CD4-positive, alpha-beta T cell treated with Interleukin-6 for 4 hours (primary cell): ENCODE data around the gene FBXO17.
"Not testable (repeated sequence)": the region's sequence is repeated elsewhere in the genome, so short reads cannot be mapped to it uniquely, and the experiment has no call there.

ENCODE experiments used
- DNase-seq: peaks from one replicate; pipeline ENCODE4 v3.0.0-alpha.2; 2020; ENCODE audit warnings: mixed read lengths

FBXO17 gene, protein sequence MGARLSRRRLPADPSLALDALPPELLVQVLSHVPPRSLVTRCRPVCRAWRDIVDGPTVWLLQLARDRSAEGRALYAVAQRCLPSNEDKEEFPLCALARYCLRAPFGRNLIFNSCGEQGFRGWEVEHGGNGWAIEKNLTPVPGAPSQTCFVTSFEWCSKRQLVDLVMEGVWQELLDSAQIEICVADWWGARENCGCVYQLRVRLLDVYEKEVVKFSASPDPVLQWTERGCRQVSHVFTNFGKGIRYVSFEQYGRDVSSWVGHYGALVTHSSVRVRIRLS

DNA sequence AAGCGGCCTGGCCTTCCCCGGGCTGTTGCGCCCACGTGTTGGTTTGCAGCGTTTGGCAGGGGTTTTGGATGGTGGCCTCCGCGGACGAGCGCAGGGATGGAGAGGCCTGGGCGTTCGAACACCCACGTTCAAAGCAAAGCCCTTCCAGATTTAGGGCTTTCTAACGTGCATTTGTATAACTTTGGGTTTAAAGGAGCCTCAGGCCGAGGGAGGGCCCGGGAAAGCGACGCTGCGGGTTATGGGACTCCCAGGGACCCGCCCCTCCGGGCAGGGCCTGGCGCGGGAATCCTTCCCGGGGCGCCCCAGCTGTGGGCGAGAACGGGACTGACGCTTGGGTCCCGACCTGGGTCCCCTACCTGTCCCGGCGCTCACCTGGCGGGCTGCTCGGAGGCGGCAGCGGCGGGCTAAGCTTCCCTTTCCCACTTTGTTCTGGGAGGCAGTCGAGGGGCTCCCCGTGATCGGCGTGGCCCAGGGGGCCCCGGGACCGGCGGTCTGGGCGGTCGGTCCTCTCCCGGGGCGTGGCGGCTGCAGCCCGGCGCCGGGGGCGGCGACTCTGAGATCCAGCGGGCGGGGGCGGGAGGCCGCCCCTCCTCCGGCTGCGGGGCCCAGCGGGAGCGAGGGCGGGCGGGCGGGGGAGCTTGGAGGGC, at the start of gene FBXO17:
TSS of gene FBXO17 (minus strand) at position 529 of the 647 bp plus-strand sequence. CDS start 25,423 bp downstream, outside the sequence.
- DNase-seq, result no peak

DNA sequence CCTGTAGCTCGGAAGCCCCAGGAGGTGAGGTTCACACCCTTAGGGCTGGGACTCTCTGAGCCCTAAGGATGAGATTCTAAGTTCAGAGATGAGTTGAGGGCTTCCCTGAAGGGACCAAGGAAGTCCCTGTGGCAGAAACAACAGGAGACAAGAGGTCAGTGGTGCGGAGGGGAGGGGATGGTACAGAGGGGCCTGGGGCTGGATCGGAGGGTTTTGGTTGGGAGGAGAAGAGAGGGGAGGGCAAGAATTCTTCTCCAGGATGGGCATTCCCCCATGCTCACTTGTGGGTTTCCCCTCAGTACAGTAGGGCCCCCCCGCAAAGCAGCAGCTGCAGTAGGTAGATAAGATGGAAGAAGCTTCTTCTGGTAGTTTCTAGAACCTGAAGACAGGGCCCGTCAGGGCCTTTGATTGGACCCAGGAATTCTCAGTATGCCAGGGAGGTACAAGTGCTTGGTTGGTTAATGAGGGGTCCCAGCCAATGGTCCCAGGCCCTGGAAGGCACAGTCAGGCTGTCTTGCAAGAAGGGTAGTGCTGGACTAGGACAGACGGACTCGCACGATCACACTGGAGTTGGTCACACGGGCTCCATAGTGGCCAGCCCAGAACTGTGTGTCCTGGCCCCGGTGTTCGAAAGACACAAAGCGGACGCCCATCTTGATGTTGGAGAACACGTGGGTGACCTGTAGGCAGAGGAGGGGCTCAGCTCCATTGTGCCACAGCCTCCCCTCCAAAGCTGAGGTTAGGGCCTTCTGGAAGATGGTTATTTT, 49.5 kb upstream of the FBXO17 start:
- no peak for DNase-seq

GRCh38 chr19:39021063-39021462, 45.5 kb upstream of the FBXO17 start:
- no peak for DNase-seq

DNA sequence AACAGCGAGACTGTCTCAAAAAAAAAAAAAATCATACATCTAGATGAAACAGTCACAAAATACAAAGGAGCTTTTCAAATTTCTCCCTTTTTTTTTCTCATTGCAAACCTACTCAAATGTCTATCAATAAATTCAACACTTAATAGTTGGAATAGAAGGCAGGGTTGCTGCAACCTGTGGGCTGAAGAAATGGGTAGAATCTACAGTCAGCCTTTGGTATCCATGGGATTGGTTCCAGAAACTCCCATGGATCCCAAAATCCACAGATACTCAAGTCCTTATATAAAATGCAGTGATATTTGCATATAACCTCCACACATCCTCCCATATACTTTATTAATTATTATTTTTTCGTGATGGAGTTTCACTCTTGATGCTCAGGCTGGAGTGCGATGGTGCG, 42.1 kb upstream of the FBXO17 start:
- DNase-seq, result no peak

GRCh38 chr19:39017026-39017425, 41.5 kb upstream of the FBXO17 start:
- no peak for DNase-seq

DNA sequence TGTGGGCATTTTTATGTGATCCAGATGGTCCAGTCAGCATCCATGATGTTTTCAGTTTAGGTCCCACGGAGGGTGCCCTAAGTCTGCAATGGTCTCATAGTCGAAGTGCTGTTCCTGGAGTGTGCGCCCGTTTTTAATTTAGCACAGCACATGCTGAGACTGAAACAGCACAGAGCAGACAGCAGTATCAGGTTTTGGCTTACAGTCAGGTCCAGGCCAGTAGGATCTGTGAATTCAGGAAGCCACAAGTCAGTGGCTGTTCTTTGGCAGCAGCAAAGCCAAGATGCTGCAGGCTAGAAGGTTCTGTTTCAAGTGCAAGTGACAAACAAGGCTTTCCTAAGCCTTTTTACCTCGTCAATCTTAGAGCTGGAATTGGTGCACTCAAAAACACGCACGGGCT, 38.5 kb upstream of the FBXO17 start:
- DNase-seq, result no peak

DNA sequence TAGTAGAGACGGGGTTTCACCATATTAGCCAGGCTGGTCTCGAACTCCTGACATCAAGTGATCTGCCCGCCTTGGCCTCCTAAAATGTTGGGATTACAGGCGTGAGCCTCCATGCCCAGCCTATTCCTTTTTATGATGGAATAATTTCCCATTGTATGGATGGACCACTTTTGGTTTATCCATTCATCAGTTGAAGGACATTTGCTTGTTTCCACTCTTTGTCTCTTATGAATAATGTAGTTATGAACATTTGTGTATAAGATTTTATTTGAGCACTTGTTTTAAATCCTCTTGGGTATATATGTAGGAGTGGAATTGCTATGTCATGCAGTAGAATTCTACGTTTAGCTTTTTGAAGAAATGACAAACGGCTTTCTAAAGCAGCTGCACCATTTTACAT, 33.5 kb upstream of the FBXO17 start:
- DNase-seq, result no peak

DNA sequence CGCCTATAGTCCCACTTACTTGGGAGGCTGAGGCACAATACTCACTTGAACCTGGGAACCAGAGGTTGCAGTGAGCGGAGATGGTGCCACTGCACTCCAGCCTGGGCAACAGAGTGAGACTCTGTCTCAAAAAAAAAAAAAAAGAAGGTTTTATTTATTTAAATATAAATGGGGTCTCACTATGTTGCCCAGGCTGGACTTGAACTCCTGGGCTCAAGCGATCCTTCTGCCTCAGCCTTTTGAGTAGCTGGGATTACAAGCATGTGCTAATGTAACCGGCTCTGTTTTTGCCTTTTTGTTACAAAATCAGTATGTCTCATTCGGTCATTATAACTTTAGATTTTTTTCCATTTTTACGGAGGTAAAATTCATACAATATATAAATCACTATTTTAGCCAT, 32.6 kb upstream of the FBXO17 start:
- no peak for DNase-seq

DNA sequence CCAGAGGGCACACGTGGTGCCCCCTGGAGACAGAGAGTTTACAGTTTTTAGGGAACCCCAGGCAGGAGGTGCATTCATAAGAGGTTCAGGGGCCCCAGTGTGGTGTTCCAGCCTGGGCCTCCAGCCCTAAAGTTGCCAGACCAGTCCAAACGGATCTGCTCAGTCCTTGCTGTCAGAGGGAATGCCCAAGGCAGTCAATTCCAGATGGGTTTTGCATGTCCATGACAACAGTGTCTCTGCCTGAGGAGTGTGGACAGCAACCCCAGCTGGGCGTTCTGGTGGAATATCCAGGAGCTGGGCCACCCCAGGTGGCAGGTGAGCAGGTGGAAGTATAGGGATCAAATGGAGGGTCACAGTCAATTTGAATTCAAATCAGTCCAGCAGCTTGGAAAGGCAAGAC, 31.6 kb upstream of the FBXO17 start:
- DNase-seq, result no peak

- DNase-seq, result no peak
These were observed 28.9 kb upstream of the FBXO17 start for GRCh38 chr19:39004403-39004802.

DNA sequence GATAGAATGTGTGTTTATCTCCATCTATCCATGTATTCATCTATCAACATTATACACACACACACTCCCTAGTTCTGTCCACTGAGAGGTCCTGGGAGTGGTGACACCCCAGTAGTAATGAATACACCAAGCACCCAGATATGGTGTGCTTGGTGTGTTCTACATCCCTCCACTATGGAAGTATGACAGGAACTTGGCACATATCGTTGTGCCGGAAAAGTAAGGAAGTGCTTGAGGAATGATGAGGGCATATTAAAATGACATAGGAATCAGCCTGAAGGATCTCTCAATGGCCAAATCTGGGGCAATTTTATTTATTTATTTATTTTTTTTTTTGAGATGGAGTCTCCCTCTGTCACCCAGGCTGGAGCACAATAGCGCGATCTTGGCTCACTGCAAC, 28.3 kb upstream of the FBXO17 start:
- DNase-seq, result no peak

DNA sequence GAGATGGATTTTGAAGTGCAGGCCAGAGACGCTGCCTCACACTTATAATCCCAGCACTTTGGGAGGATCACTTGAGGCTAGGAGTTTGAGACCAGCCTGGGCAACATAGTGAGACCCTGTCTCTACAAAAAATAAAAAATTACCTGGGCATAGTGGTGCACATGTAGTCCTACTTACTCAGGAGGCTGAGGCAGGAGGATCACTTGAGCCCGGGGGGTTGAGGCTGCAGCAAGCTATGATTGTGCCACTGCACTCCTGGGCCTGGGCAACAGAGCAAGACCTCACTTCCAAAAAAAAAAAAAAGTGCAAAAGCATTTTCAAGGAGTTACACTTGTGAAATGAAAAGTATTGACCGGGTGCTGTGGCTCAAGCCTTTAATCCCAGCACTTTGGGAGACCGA, 27.6 kb upstream of the FBXO17 start:
- DNase-seq, result no peak

GRCh38 chr19:39001041-39001440, 25.5 kb upstream of the FBXO17 start:
- DNase-seq, result no peak

GRCh38 chr19:38997576-38997975, 22.0 kb upstream of the FBXO17 start:
- DNase-seq, result not testable (repeated sequence)

GRCh38 chr19:38993271-38993670, 17.7 kb upstream of the FBXO17 start:
- no peak for DNase-seq

- DNase-seq, result no peak
These were observed 15.6 kb upstream of the FBXO17 start for GRCh38 chr19:38990949-38991697.

DNA sequence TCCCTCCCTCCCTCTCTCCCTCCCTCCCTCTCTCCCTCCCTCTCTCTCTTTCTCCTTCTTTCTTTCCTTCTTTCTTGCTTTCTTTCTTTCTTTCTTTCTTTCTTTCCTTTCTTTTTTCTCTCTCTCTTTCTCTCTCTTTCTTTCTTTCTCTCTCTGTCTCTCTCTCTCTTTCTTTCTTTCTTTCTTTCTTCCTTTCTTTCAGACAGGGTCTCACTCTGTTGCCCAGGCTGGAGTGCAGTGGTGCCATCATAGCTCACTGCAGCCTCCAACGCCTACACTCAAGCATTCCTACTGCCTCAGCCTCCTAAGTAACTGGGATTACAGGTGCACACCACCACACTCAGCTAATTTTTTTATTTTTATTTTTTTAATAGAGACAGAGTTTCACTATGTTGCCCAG, 14.1 kb upstream of the FBXO17 start:
- not testable (repeated sequence) for DNase-seq

- DNase-seq, result no peak
These were observed 13.6 kb upstream of the FBXO17 start for GRCh38 chr19:38989066-38989605.

GRCh38 chr19:38988627-38989026, 13.1 kb upstream of the FBXO17 start:
- not testable (repeated sequence) for DNase-seq

DNA sequence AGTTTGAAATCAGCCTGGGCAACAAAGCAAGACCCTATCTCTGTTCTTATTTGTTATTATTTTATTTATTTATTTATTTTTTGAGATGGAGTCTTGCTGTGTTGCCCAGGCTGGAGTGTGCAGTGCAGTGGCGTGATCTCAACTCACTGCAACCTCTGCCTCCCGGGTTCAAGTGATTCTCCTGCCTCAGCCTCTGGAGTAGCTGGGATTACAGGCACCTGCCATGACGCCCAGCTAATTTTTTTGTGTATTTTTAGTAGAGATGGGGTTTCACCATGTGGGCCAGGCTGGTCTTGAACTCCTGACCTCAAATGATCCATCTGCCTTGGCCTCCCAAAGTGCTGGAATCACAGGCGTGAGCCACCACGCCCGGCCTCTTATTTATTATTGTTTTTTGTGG, 12.2 kb upstream of the FBXO17 start:
- DNase-seq, result not testable (repeated sequence)

DNA sequence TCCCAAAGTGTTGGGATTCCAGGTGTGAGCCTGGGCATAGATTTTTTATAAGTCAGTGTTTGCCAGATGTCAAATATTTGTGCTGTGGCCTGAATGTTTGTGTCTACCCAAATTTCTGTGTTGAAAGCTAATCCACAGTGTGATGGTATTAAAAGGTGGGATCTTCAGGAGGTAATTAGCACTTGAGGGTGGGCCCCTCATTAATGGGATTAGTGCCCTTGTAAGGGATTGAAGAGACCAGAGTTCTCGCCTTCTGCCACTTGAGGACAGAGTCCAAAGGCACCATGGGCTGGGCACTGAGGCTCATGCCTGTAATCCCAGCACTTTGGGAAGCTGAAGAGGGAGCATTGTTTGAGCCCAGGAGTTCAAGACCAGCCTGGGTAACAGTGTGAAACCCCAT, 9.7 kb upstream of the FBXO17 start:
- DNase-seq, result no peak

GRCh38 chr19:38980583-38981374, 5.2 kb upstream of the FBXO17 start:
- no peak for DNase-seq
